Testis (tissue), 3 donors: ENCODE data around the gene SURF6. TPM values are rescaled to one million over a fixed set of nuclear protein-coding genes. Genes with fewer than 3 reads are reported as not detected.
"Not testable (repeated sequence)": the region's sequence is repeated elsewhere in the genome, so short reads cannot be mapped to it uniquely, and the experiment has no call there.

Experiments used
- DNase-seq: peaks from one replicate; pipeline ENCODE4 v3.0.0-alpha.2; 2019
- H3K27ac ChIP-seq, 2 donors: fragments of 200-600 bp; sonication (generic); one replicate each; pipeline ENCODE4 v1.5.1; 2019
- H3K27me3 ChIP-seq: fragments of 200-600 bp; sonication (generic); one replicate; pipeline ENCODE4 v1.5.1; 2019
- H3K36me3 ChIP-seq: fragments of 200-600 bp; sonication (generic); one replicate; pipeline ENCODE4 v1.5.1; 2017; ENCODE audit warnings: low read depth; ENCODE audit errors: missing control alignments
- H3K4me1 ChIP-seq: fragments of 200-600 bp; sonication (generic); one replicate; pipeline ENCODE4 v1.5.1; 2019
- H3K4me3 ChIP-seq, 2 donors: fragments of 200-600 bp; sonication (generic); one replicate each; pipeline ENCODE4 v1.5.1; 2017 to 2019
- H3K9me3 ChIP-seq: fragments of 200-600 bp; sonication (generic); one replicate; pipeline ENCODE4 v1.5.1; 2017
- CTCF ChIP-seq, 3 experiments: fragments of 450-650 bp in 2 of 3; fragments of 200-600 bp in 1 of 3; sonication (generic) in 1 of 3; IDR thresholded peaks; one replicate each; pipeline ENCODE4 v1.5.1; 2016 to 2019; ENCODE audit warnings: antibody characterized with exemption in 3 of 3, mild to moderate bottlenecking in 2 of 3, moderate library complexity in 1 of 3
- POLR2A ChIP-seq: fragments of 450-650 bp; IDR thresholded peaks from one replicate; pipeline ENCODE4 v1.6.1; 2017; ENCODE audit warnings: antibody characterized with exemption, mild to moderate bottlenecking, moderate library complexity
- WGBS, 2 donors: methylation state at CpG; one replicate each; pipeline ENCODE4 v1.1.5; 2018; 5-methylcytosine and 5-hydroxymethylcytosine counted together
- intact Hi-C: fragments of 100-400 bp; cut with DNase I; formaldehyde crosslinking; loops from one replicate; pipeline ENCODE4 v1.15.1; 2023; ENCODE audit warnings: low total_unique reads
- polyA plus RNA-seq: library from polyadenylated mRNA; stranded (reverse); fragments of 350-450 nt; fragmentation: Illumina TruSeq; extraction: RNeasy Lipid Tissue Mini Kit (QIAGEN cat#74804); gene quantifications from one replicate; pipeline ENCODE4 v1.2.3, GENCODE V29; 2014; ENCODE audit warnings: low read depth, low replicate concordance; ENCODE audit not compliant: insufficient read depth
- total RNA-seq, 2 donors: library from RNA; depleted of rRNA; stranded (reverse); fragments of >200 nt; gene quantifications; one replicate each; pipeline ENCODE4 v1.2.3, GENCODE V29; 2016

Gene SURF6
- total and polyA plus RNA-seq, 3 donors from 2014 or later: 19.8 to 36.0 (median 28.5) TPM

- Histone ChIP-seq H3K27me3 (no peaks in the 10 kb centered on the region), H3K4me3 (no peak overlapping the region)
- WGBS, 2 donors: 69 to 73% methylated on average over 1 of the region's 1 CpG
Measured at GRCh38 chr9:133294257-133294656, 41.7 kb downstream of the SURF6 start.

GRCh38 chr9:133290751-133291302 is 45.2 kb downstream of the SURF6 start:
- no peak for DNase-seq
- 90 to 100% methylated on average over 2 of the region's 2 CpGs for WGBS, 2 donors
- intact Hi-C loops: no loop called here

More at GRCh38 chr9:133294257-133294656, 41.7 kb downstream of the SURF6 start:
- H3K36me3 ChIP-seq: no peaks in the 10 kb centered on the region
- TF ChIP-seq POLR2A (no peak), CTCF (IDR thresholded peaks at IDR 0.05) (no peak)
- no peaks in the 10 kb centered on the region for H3K9me3 ChIP-seq
- H3K27ac ChIP-seq: no peak overlapping the region
- no peak for DNase-seq
- no peaks in the 10 kb centered on the region for H3K4me1 ChIP-seq
- intact Hi-C loops: no loop called here

GRCh38 chr9:133286523-133286922 is 49.5 kb downstream of the SURF6 start:
- 48 to 50% methylated on average over 2 of the region's 2 CpGs for WGBS, 2 donors
- TF ChIP-seq POLR2A (no peak), CTCF (IDR thresholded peaks at IDR 0.05) (no peak)
- intact Hi-C loops: no loop called here
- H3K4me3 ChIP-seq: no peak overlapping the region
- H3K27me3 ChIP-seq: no peaks in the 10 kb centered on the region
- no peaks in the 10 kb centered on the region for H3K36me3 ChIP-seq
- H3K27ac ChIP-seq: no peak overlapping the region
- no peaks in the 10 kb centered on the region for H3K4me1 ChIP-seq
- no peak for DNase-seq
- no peaks in the 10 kb centered on the region for H3K9me3 ChIP-seq

More at GRCh38 chr9:133290751-133291302, 45.2 kb downstream of the SURF6 start:
- TF ChIP-seq CTCF (IDR thresholded peaks at IDR 0.05) (no peak), POLR2A (no peak)
- Histone ChIP-seq H3K27me3 (no peaks in the 10 kb centered on the region), H3K4me1 (no peaks in the 10 kb centered on the region), H3K36me3 (no peaks in the 10 kb centered on the region), H3K4me3 (no peak overlapping the region), H3K9me3 (no peaks in the 10 kb centered on the region), H3K27ac (no peak overlapping the region)

GRCh38 chr9:133285252-133285775 is 50.7 kb downstream of the SURF6 start:
- Histone ChIP-seq H3K27me3 (no peaks in the 10 kb centered on the region), H3K4me1 (no peaks in the 10 kb centered on the region), H3K4me3 (no peak overlapping the region), H3K27ac (no peak overlapping the region), H3K36me3 (no peaks in the 10 kb centered on the region), H3K9me3 (no peaks in the 10 kb centered on the region)
- TF ChIP-seq POLR2A: no peak
- no peak for TF ChIP-seq CTCF (IDR thresholded peaks at IDR 0.05)
- no peak for DNase-seq
- 78 to 94% methylated on average over 6 of the region's 6 CpGs for WGBS, 2 donors
- intact Hi-C loops: no loop called here

GRCh38 chr9:133284362-133284761 is 51.6 kb downstream of the SURF6 start:
- no peak for TF ChIP-seq POLR2A
- TF ChIP-seq CTCF (IDR thresholded peaks at IDR 0.05): no peak
- Histone ChIP-seq H3K4me1 (no peaks in the 10 kb centered on the region), H3K9me3 (no peaks in the 10 kb centered on the region), H3K27me3 (no peaks in the 10 kb centered on the region), H3K36me3 (no peaks in the 10 kb centered on the region), H3K4me3 (no peak overlapping the region), H3K27ac (no peak overlapping the region)
- WGBS, 2 donors: 94% methylated on average over 8 of the region's 8 CpGs
- no peak for DNase-seq
- intact Hi-C loops: no loop called here

GRCh38 chr9:133283255-133284032 is 52.5 kb downstream of the SURF6 start:
- H3K4me1 ChIP-seq, H3K4me3 ChIP-seq, H3K9me3 ChIP-seq, DNase-seq, intact Hi-C loops, H3K36me3 ChIP-seq, H3K27ac ChIP-seq, H3K27me3 ChIP-seq: not testable (repeated sequence)
- 78 to 83% methylated on average over 16 of the region's 16 CpGs for WGBS, 2 donors
